Upper lobe of left lung (tissue), 4 donors: ENCODE measurements around the gene DISC1.

Experiments
- EP300 ChIP-seq, 4 donors: sonication (generic); formaldehyde crosslinking; IDR thresholded peaks; one replicate each; pipeline ENCODE4 v1.5.1; 2017; ENCODE audit warnings: antibody characterized with exemption in 4 of 4, control low read depth in 2 of 4
- POLR2A ChIP-seq, 4 donors: fragments of 450-650 bp; IDR thresholded peaks; one replicate each; pipeline ENCODE4 v1.5.1; 2016 to 2017; ENCODE audit warnings: antibody characterized with exemption in 4 of 4, mild to moderate bottlenecking in 2 of 4
- TF ChIP-seq, protein P1 (sequence below), 6 experiments: fragments of 450-650 bp in 4 of 6; fragments of 200-600 bp in 2 of 6; sonication (generic) in 2 of 6; IDR thresholded peaks; one replicate each; pipeline ENCODE4 v1.5.1; 2016 to 2019; ENCODE audit warnings: antibody characterized with exemption in 6 of 6

DNA sequence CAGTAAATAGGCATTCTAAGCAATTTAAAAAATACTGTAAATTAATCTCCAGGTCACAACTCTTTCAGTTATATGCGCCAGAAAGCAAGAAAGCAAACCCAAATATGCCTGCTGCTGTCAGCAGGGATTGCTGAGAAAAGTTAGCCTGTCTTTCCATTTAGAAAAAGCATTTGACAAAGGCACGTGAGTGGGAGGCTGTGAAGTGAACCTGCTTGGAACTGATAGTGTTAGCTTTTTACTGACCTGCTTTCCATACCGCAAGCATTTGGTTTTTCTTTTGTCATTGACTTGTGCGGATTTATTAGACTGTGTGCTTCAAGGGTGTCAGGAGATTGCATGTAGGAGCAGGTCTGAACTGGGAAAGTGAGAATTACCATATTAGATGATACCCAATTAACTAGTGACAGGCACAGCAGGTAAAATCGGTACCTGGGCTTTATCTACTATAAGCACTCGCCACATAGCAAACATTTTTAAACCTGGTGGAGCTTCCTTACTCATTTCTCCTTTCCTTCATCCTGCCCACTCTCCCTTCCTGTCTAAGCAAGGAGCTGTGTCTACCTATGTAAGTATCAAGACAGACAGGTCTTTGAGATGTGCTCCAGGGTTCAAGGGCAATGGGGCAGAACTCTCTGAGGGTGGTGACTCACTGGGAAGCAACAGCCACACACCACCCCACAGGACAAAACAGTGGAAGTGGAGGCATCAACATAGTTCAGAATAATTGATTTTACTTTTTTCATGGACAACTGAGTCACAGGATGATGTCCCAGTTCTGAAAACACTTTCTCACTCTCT, 323.9 kb downstream of the DISC1 start:
- TF ChIP-seq, protein P1, sequence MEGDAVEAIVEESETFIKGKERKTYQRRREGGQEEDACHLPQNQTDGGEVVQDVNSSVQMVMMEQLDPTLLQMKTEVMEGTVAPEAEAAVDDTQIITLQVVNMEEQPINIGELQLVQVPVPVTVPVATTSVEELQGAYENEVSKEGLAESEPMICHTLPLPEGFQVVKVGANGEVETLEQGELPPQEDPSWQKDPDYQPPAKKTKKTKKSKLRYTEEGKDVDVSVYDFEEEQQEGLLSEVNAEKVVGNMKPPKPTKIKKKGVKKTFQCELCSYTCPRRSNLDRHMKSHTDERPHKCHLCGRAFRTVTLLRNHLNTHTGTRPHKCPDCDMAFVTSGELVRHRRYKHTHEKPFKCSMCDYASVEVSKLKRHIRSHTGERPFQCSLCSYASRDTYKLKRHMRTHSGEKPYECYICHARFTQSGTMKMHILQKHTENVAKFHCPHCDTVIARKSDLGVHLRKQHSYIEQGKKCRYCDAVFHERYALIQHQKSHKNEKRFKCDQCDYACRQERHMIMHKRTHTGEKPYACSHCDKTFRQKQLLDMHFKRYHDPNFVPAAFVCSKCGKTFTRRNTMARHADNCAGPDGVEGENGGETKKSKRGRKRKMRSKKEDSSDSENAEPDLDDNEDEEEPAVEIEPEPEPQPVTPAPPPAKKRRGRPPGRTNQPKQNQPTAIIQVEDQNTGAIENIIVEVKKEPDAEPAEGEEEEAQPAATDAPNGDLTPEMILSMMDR (IDR thresholded peaks at IDR 0.05), result no peak
- TF ChIP-seq POLR2A (IDR thresholded peaks at IDR 0.05) (no peak), EP300 (IDR thresholded peaks at IDR 0.05) (no peak)
